GM21360 (cell line): ENCODE results near the gene ARID1B.

ENCODE experiments used
- ATAC-seq: cut with Tn5 transposase; IDR thresholded peaks from one replicate; pipeline ENCODE4 v1.9.1; 2021; ENCODE audit warnings: mild to moderate bottlenecking, moderate library complexity; ENCODE audit not compliant: unreplicated experiment

The ARID1B gene

DNA sequence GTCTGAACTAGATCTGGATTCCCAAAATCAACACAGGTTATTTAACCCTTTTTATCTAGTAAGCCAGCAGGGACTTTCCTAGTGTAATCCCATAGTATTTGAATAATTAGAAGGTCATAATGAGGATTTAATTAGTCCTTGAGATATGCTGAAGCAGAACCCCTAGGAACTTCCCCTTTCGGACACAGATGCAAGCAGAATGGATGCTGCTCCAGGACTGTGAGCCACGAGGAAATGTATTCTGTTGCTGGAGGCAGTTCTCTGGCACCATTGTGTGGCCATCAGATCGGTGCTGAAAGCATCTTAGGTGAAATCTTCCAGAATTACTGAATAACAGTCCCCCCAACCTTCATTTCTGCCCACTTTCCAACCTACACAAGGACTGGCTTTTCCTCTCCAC lies 339.2 kb downstream of the ARID1B start:
- ATAC-seq = no peak

GRCh38 chr6:157117431-157118095 lies 340.4 kb downstream of the ARID1B start:
- ATAC-seq = no peak

- no peak for ATAC-seq
Measured at GRCh38 chr6:157119502-157120027, 342.4 kb downstream of the ARID1B start.

- ATAC-seq = no peak
Measured at GRCh38 chr6:157120534-157121232, 343.5 kb downstream of the ARID1B start.

DNA sequence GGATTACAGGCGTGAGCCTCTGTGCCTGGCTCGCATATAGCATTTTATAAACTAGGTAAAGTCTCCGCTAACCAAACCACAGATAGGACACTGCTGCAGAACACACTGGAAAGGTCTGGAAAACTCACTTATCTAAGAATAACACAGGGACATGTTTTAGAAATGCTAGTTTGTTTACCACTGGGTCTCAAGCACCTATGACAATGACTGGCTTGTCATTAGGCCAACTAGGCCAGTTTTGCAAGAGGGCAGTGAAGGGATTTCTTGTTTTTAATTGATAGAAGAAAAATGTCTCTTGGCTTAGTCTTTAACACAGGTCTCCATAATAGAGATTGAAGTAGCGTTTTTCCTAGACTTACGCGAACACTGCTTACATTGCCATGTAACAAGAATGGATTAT lies 344.7 kb downstream of the ARID1B start:
- ATAC-seq = no peak

DNA sequence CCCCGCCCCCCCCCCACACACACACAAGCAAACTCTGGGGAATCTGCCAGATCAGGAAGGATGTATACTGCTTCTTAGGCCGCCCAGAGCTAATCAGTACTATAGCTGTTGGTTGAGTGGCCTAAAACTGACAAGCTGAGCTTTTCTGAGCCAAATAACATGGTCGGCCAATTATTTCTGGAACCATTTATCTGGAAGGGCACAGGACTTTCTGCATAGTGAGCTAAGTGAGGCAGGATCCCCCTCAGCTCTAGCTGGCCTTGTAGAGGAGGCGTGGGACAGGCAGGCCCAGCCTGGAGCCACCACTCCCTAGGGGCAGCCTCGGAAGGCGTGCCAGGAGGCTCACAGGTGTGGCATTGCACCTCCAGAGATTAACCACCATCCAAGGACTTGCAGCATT lies 346.1 kb downstream of the ARID1B start:
- ATAC-seq = no peak

GRCh38 chr6:157124485-157125254 lies 347.5 kb downstream of the ARID1B start:
- ATAC-seq = no peak

DNA sequence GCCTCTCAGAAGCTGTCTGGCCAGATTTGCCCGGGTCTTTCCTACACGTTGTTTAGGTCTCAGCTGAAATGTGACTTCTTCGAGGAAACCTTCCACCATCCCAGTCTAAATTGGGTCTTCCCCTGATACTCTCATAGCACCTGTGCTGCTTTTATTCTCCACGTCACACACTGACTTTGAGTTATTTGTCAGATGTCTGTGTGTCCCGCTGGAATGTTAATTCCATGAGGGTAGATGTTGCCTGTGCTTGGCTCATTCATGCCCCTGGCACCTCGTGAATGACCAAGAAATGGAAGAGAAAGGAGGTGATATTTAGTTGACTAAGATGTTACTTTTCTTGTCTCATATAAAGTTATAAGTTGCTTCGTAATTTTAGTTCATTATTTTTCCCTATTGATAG lies 348.4 kb downstream of the ARID1B start:
- no peak for ATAC-seq

DNA sequence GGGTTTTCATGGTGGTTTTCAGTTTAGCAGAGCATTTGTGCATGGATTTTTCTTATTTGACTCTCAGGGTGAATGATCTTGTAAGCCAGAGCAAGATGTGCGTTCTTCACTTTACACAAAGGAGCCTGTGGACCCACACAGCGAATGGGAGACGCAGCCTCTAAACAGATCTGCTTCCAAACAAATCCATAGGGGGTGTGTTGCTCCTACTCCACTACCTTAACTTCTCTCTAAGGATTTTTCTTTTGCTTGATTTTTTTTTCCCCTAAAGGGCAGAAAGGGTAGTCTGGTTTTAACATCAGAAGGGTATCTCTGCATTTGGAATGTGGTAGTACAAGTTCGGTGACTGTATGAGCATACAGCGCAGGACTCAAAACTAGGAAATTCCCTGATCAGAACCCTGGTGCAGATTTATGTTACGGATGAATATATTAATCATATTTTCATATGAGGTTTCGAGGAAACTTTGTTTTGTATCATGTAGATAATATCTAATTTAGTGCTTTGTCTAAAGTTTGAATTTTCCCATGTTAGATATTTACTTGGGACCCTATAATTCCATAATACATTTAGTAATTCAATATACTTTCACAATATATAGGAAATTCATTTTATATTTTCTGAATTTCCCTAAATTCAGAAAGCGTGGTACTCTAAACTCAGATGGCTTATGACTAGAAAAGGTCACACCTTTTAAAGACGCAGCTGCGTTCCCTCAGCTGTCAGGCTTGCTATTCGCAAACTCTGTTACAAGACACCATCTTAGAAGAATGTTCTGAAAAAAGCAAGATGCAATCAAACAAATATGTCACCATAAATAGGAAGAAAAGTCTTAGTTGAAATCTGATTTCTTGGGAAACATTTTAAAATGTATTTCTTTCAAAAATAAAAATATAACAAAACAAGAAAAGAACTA lies 349.3 kb downstream of the ARID1B start:
- no peak for ATAC-seq

GRCh38 chr6:157128235-157128775 lies 351.1 kb downstream of the ARID1B start:
- no peak for ATAC-seq

- ATAC-seq = no peak
Measured at GRCh38 chr6:157131250-157131649, 354.1 kb downstream of the ARID1B start.

- ATAC-seq = no peak
Measured at GRCh38 chr6:157133856-157134255, 356.7 kb downstream of the ARID1B start.

- no peak for ATAC-seq
Measured at GRCh38 chr6:157134402-157135047, 357.3 kb downstream of the ARID1B start.

GRCh38 chr6:157135691-157136090 lies 358.5 kb downstream of the ARID1B start:
- no peak for ATAC-seq

DNA sequence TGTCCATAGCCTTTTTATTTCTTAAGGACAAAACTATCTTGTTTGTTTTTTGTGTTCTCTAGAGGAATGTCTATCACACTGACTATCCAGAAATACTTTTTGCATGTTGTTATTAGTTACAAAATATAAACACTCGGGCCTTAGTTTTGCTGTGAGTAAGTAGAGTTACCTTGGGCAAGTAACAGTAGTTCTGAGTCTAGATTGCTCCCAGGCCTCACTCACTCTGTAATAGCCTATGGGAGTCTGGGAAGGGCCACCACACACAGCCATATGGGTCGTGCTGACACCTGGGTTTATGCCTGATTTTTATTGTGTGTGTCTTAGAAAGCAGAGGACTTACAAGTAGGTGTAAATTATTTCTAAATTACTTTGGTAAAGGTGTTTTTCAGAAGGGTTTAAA lies 360.3 kb downstream of the ARID1B start:
- ATAC-seq = no peak

- no peak for ATAC-seq
Measured at GRCh38 chr6:157139054-157139708, 362.0 kb downstream of the ARID1B start.

DNA sequence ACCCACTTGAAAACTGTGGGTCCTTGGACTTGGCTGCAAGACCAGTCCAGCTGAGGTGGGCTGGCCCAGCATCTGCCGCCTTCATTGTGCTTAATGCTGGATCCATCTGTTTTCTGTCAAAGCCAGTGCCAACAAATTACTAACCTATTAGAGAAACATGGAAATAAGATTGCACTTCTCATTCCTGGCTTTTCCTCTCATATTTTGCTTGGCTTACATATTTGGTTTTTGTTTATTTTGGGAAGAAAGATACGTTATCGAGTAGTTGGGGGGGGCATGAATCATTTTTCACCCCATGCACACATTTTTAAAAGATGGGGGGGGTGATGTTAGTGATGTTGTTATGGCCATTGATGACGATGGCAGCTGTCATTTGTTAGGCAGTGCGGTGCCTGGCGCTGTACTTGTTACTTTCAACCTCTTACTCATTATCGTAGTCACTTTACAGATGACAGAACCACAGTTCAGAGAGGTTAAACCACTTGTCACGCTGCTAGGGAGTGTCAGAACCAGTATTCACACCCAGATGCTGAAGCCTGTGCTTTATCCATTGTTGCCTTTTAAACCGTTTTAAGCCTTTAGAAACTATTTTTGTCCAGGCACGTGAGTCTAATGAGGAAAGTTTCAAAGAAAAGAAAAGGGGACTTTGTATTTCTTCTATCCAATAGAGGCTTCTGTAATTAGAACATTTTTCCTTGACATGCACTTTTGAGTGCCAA lies 366.2 kb downstream of the ARID1B start:
- no peak for ATAC-seq

GRCh38 chr6:157143890-157144798 lies 367.0 kb downstream of the ARID1B start:
- ATAC-seq = no peak
